WTC11 (cell line): ENCODE results near the gene COL19A1.

ENCODE experiments used
- NFE2L1 ChIP-seq: sonication (generic); formaldehyde crosslinking; IDR thresholded peaks from 2 replicates; pipeline ENCODE4 v1.8.1; 2023; ENCODE audit warnings: missing genetic modification reagents
- TF ChIP-seq, protein P1 (sequence below): sonication (generic); formaldehyde crosslinking; IDR thresholded peaks from 2 replicates; pipeline ENCODE4 v1.8.1; 2022; ENCODE audit warnings: missing genetic modification reagents, borderline replicate concordance
- TF ChIP-seq, protein P2 (sequence below): fragments of 200-600 bp; IDR thresholded peaks from 2 replicates; pipeline ENCODE4 v1.8.0; 2022; ENCODE audit warnings: antibody characterized with exemption

DNA sequence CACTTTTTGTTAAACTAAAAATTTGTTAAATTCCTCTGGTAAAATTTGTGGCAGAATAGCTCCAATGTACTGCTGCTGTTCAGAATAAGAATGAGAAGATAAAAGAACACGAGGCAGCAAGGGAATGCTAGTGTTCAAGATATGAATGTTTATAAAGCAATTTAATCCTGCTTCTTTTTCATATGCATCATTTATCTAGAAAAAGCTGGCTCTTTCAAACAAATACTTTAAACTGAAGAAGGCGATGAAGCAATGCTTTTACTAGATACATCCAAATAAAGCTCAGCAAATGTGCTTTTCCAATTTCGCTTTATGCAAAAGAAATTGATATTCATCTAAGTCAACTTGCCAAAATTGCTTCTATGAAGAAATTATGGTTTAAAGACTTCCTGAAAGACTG lies 370.0 kb downstream of the COL19A1 start:
- TF ChIP-seq, protein P1, sequence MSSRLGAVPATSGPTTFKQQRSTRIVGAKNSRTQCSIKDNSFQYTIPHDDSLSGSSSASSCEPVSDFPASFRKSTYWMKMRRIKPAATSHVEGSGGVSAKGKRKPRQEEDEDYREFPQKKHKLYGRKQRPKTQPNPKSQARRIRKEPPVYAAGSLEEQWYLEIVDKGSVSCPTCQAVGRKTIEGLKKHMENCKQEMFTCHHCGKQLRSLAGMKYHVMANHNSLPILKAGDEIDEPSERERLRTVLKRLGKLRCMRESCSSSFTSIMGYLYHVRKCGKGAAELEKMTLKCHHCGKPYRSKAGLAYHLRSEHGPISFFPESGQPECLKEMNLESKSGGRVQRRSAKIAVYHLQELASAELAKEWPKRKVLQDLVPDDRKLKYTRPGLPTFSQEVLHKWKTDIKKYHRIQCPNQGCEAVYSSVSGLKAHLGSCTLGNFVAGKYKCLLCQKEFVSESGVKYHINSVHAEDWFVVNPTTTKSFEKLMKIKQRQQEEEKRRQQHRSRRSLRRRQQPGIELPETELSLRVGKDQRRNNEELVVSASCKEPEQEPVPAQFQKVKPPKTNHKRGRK (CRISPR knock-in tag) = no peak
- TF ChIP-seq, protein P2, sequence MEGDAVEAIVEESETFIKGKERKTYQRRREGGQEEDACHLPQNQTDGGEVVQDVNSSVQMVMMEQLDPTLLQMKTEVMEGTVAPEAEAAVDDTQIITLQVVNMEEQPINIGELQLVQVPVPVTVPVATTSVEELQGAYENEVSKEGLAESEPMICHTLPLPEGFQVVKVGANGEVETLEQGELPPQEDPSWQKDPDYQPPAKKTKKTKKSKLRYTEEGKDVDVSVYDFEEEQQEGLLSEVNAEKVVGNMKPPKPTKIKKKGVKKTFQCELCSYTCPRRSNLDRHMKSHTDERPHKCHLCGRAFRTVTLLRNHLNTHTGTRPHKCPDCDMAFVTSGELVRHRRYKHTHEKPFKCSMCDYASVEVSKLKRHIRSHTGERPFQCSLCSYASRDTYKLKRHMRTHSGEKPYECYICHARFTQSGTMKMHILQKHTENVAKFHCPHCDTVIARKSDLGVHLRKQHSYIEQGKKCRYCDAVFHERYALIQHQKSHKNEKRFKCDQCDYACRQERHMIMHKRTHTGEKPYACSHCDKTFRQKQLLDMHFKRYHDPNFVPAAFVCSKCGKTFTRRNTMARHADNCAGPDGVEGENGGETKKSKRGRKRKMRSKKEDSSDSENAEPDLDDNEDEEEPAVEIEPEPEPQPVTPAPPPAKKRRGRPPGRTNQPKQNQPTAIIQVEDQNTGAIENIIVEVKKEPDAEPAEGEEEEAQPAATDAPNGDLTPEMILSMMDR = no peak
- TF ChIP-seq NFE2L1 (CRISPR knock-in tag) = no peak
